Stimulated activated memory B cell treated with anti-CD40 and anti-IgM and Interleukin-4, amounts not matched to agents 10 μg/mL and 1 μg/mL and 100 μg/mL, for 72 hours (primary cell): ENCODE measurements around the gene CTSC.

ENCODE experiments used
- ATAC-seq: fragments of 150-1000 bp; cut with Tn5 transposase; 2 replicates; pipeline ENCODE4 v1.10.0; 2021
- H3K27ac Mint-ChIP-seq: one replicate; pipeline ENCODE4 v1.8.0; 2022; ENCODE audit warnings: mild to moderate bottlenecking, mixed read lengths
- H3K27me3 Mint-ChIP-seq: one replicate; pipeline ENCODE4 v1.8.0; 2022; ENCODE audit warnings: mixed read lengths
- H3K36me3 Mint-ChIP-seq: one replicate; pipeline ENCODE4 v1.8.0; 2022; ENCODE audit warnings: mixed read lengths
- H3K4me1 Mint-ChIP-seq: one replicate; pipeline ENCODE4 v1.8.0; 2022; ENCODE audit warnings: mixed read lengths
- H3K4me3 Mint-ChIP-seq: one replicate; pipeline ENCODE4 v1.8.0; 2022; ENCODE audit warnings: mild to moderate bottlenecking, moderate library complexity, mixed read lengths
- H3K9me3 Mint-ChIP-seq: one replicate; pipeline ENCODE4 v1.8.0; 2022; ENCODE audit warnings: mixed read lengths

CTSC gene

DNA sequence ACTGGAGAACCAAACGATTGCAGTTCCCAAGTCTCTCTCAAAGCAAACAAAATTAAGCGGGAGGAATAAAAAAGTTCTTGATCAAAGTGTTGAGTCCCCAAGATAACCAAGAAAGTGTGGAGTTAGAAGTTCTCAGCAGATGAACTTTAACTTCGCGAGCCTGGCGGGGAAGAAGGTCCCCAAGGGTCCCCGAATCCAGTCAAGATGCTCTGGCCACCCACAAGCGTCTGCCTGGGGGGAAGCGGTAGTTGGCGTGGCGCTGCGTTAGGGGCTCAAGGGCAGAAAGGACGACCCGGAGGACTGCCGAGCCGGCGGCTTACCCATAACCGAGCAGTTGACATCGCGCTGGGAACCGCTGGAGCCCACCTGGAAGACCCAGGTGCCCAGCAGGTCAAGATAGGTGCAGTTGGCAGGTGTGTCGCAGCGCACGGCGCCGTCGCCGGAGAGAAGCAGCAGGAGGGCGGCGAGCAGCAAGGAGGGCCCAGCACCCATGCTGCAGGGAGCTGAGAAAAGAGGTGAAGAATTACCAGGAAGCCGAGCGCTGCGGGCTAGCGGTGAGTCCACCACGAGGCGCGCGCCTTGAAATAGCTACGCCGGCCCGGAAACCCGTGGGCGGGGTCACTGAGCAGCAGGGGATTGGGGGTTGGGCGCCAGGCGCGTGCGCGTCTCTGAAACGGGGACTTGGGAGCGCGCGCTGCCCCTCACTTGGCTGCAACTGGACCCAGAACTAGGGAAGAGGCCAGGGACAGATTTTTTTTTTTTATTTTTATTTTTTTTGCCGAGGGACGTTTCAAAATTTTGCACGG, at the start of gene CTSC:
Gene CTSC (minus strand): TSS at position 556 of the 806 bp plus-strand sequence. CDS start 64 bp downstream, at position 492.
- Mint-ChIP-seq H3K36me3 (peaks cover 10% of the 10 kb centered on the region), H3K9me3 (no peaks in the 10 kb centered on the region), H3K4me3 (peak within 1 kb of the TSS; percentile 99), H3K4me1 (peaks cover 42% of the 10 kb centered on the region), H3K27me3 (no peaks in the 10 kb centered on the region), H3K27ac (peak within 1 kb of the TSS; percentile 94)
- ATAC-seq = peak; percentile 96

DNA sequence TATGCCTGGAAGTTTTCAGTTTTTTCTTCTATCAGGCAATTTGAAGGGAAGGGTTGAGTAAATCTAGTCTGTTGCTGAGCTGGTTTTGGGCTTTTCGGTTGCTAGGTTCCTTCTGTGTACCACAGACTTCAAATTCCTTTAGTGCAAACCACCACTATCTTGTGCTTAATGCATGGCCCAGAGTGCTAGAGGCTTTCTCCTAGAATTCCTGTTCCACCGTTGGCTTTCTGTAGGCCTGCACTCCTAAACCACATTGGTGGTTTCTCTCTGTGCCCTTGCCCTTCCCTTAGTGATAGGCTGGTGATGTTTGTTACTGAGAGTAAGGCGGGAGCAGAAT, 47.1 kb upstream of the CTSC start:
- no peaks in the 10 kb centered on the region for H3K9me3 Mint-ChIP-seq
- no peaks in the 10 kb centered on the region for H3K27me3 Mint-ChIP-seq
- H3K4me3 Mint-ChIP-seq = no peak overlapping the region
- ATAC-seq = peak; percentile 20
- H3K4me1 Mint-ChIP-seq = no peaks in the 10 kb centered on the region
- H3K36me3 Mint-ChIP-seq = peaks cover 6% of the 10 kb centered on the region
- H3K27ac Mint-ChIP-seq = no peak overlapping the region

DNA sequence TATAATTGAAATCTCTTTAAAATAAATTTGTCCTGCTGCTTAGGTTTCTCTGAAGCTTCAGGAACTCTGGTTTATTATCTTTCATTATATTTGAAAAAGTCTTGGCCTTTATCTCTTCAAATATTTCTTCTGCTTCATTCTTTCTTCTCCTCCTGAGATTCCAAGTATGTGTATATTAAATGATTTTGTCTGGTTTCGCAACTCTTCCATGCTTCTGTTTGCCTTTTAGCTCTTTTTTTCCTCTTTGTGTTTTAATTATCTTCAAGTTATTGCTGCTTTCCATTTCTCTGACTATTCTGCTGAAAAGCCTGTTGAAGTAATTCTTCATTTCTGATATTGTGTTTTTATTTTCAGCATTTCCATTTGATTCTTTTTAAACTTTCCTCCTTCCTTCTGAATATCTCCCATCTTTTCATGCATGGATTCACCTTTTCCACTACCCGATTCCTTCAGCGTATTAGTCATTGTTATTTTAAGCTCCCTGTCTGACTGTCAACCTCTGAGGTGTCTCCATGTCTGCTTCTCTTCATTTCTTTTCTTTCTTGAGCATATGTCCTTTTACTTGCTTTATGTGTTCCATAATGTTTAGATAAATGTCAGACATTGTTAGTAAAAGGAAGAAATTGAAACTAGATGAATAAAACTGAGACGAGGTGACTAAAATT, 46.6 kb upstream of the CTSC start:
- no peak overlapping the region for H3K4me3 Mint-ChIP-seq
- H3K9me3 Mint-ChIP-seq = no peaks in the 10 kb centered on the region
- H3K27me3 Mint-ChIP-seq = no peaks in the 10 kb centered on the region
- peaks cover 6% of the 10 kb centered on the region for H3K36me3 Mint-ChIP-seq
- no peak for ATAC-seq
- no peaks in the 10 kb centered on the region for H3K4me1 Mint-ChIP-seq
- no peak overlapping the region for H3K27ac Mint-ChIP-seq

DNA sequence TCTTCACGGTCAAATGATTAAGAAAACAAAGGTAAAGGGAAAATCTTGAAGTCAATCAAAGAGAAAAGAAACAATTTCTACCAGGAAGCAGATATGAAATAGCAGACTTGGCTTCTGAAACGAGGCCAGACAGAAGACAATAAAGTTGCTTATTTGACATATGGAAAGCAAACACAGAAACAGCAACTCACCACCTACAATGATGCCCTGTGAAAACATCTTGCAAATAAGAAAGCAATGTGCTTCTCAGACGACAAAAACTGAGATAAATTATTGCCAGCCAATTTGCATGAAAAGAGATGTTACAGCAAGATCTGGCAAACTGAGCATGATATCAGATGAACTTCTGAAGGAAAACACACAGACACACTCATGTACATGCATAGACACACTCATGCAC, 45.9 kb upstream of the CTSC start:
- Mint-ChIP-seq H3K4me3 (no peak overlapping the region), H3K9me3 (no peaks in the 10 kb centered on the region), H3K36me3 (peaks cover 6% of the 10 kb centered on the region), H3K27ac (no peak overlapping the region), H3K27me3 (no peaks in the 10 kb centered on the region), H3K4me1 (no peaks in the 10 kb centered on the region)
- no peak for ATAC-seq

DNA sequence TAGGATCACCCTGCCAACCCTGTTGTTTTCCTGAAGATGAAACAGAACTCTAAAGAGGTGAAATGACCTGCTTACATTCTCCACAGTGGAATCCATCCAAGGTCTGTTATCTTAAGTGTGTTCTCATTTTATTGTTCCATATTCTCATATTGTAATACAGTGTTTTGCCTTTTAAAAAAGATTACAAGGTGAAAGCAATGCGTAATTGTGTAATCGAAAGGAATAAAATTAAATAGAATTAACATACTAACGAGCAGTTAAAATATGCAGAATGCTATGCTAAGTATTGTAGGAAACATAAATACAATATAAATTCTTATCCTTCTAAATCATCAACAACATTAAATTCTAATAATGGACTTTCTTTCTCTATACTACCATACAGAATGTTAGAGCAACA, 41.6 kb upstream of the CTSC start:
- H3K4me3 Mint-ChIP-seq = no peak overlapping the region
- no peaks in the 10 kb centered on the region for H3K9me3 Mint-ChIP-seq
- no peak for ATAC-seq
- peaks cover 15% of the 10 kb centered on the region for H3K36me3 Mint-ChIP-seq
- H3K27me3 Mint-ChIP-seq = no peaks in the 10 kb centered on the region
- H3K27ac Mint-ChIP-seq = no peak overlapping the region
- H3K4me1 Mint-ChIP-seq = no peaks in the 10 kb centered on the region

DNA sequence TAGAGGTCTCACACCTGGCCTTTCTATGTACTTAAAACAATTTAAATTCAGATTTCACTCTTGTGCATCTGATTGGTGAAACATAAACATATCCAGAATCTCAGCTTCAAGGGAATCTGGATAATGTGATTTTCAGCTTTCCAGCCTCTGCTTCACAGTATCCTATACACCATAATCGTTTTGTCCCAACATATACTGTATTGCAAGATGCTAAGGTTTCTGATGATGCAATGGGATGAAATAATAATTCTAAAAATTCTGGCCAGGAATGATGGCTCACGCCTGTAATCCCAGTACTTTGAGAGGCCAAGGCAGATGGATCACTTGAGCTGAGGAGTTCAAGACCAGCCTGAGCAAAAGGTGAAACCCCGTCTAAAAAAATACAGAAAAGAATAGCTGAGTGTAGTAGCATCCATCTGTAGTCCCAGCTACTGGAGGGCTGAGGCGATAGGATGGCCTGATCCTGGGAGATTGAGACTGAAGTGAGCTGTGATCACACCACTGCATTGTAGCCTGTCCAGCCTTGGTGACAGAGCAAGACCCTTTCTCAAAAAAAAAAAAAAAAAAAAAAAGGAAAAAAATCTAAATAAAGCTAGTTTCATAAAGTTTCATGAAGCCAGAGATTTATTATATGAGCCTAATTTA, 41.0 kb upstream of the CTSC start:
- H3K27ac Mint-ChIP-seq = no peak overlapping the region
- no peaks in the 10 kb centered on the region for H3K4me1 Mint-ChIP-seq
- ATAC-seq = no peak
- H3K27me3 Mint-ChIP-seq = no peaks in the 10 kb centered on the region
- H3K4me3 Mint-ChIP-seq = no peak overlapping the region
- H3K9me3 Mint-ChIP-seq = no peaks in the 10 kb centered on the region
- peaks cover 15% of the 10 kb centered on the region for H3K36me3 Mint-ChIP-seq

DNA sequence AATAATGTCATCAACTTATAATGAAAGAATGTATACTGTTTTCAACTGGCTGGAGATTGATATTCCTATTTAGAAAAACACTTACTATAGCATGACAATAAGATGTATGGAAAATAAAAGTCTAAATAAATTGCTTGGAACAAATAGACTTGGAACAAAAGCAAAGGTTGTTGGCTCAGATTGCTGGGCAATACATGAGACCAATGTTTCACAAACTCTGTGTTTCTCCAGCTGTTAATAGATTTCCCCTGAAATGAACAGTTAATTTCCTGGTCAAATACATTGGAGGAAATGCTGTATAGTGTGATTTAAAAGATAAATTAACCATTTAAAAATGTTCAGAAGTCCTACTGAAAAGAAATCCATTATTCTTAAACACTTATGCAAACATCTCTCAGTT, 40.1 kb upstream of the CTSC start:
- Mint-ChIP-seq H3K4me1 (no peaks in the 10 kb centered on the region), H3K9me3 (no peaks in the 10 kb centered on the region)
- ATAC-seq = no peak

DNA sequence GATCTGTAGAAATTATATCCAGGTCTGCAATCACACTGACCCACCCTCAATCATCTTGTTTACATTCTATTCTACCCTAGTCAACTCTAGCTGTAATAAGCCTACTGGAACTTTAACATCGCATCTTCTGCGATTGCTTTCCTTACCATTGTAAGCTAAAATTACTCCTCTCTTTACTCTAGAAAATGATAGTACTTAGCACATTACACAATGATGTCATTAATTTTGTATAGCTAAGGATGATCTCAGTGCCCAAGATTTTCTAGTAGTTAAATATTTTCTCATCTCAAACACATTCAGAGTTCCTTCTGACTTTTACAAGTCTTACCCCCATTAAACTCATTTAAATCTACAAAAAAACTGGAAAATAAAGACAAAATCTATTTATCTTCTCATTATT, 39.6 kb upstream of the CTSC start:
- ATAC-seq = no peak
- Mint-ChIP-seq H3K27me3 (no peaks in the 10 kb centered on the region), H3K4me1 (no peaks in the 10 kb centered on the region), H3K4me3 (no peak overlapping the region), H3K9me3 (no peaks in the 10 kb centered on the region), H3K27ac (no peak overlapping the region), H3K36me3 (peaks cover 15% of the 10 kb centered on the region)

More for the DNA sequence above, 40.1 kb upstream of the CTSC start:
- Mint-ChIP-seq H3K27ac (no peak overlapping the region), H3K27me3 (no peaks in the 10 kb centered on the region), H3K4me3 (no peak overlapping the region), H3K36me3 (peaks cover 15% of the 10 kb centered on the region)

DNA sequence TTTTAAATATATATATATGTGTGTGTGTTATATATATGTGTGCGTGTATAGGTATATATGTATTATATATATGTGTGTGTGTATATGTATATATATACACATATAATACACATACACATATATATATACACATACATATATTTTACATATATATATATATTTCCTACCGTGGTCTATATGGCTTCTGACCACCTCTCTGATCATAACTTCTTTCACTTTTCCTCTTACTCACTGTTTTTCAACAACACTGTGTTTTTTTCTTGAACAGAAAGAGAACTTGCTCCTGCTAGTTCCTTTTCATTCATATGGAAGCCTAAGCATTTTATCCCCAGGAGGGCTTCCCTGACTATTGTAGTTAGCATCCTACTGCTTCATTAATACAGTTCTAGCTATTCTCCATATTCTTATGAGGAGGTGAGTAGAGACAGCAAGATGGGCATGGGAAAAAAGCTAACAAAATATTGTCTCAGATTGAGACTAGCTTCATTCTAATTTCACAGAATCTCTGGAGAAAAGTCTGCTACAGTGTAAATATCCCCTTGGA, 38.5 kb upstream of the CTSC start:
- no peaks in the 10 kb centered on the region for H3K9me3 Mint-ChIP-seq
- no peak for ATAC-seq
- H3K4me1 Mint-ChIP-seq = no peaks in the 10 kb centered on the region
- H3K36me3 Mint-ChIP-seq = peaks cover 15% of the 10 kb centered on the region
- H3K27me3 Mint-ChIP-seq = no peaks in the 10 kb centered on the region
- no peak overlapping the region for H3K4me3 Mint-ChIP-seq
- no peak overlapping the region for H3K27ac Mint-ChIP-seq

DNA sequence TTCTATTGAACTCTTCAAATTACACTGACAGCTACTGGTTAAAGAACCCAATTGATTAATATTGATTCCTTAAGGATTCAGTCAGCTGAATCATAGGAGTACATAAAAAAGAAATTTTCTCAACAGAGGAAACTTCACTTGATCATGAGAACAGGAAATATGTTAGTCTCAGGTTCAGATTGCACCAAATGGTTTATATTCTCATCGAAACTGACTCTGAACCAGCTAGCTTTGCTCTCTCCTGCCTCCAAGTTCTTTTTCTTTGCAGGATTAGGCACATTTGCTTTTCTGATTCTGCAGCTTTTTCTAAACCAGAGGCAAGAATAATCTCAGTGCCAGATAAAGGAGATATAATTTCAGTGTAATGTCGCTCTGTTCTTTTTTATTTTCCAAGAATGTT, 33.2 kb upstream of the CTSC start:
- Mint-ChIP-seq H3K4me3 (no peak overlapping the region), H3K27me3 (no peaks in the 10 kb centered on the region), H3K27ac (no peak overlapping the region), H3K4me1 (no peaks in the 10 kb centered on the region), H3K36me3 (peaks cover 10% of the 10 kb centered on the region), H3K9me3 (no peaks in the 10 kb centered on the region)
- ATAC-seq = no peak

DNA sequence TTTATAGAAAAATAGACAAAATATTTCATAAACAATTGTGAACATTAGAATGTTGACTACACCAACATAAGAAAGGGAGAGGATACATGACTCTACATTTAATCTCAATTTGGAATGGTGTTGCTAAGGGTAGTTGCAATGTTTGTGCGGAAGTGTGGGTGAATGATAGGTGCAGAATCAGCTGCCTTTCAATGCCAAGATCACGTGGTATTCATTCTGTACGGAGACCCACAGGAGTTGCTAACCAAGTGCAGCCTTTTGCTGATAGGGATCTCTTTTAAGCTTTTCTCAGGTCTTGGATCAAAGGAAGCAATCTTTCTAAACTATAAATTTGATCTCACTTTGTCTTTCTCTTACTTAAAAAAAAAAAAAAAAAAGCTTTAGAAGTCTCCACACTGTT, 29.8 kb upstream of the CTSC start:
- no peak overlapping the region for H3K27ac Mint-ChIP-seq
- H3K4me3 Mint-ChIP-seq = no peak overlapping the region
- no peaks in the 10 kb centered on the region for H3K27me3 Mint-ChIP-seq
- no peaks in the 10 kb centered on the region for H3K36me3 Mint-ChIP-seq
- H3K4me1 Mint-ChIP-seq = no peaks in the 10 kb centered on the region
- H3K9me3 Mint-ChIP-seq = no peaks in the 10 kb centered on the region
- no peak for ATAC-seq

DNA sequence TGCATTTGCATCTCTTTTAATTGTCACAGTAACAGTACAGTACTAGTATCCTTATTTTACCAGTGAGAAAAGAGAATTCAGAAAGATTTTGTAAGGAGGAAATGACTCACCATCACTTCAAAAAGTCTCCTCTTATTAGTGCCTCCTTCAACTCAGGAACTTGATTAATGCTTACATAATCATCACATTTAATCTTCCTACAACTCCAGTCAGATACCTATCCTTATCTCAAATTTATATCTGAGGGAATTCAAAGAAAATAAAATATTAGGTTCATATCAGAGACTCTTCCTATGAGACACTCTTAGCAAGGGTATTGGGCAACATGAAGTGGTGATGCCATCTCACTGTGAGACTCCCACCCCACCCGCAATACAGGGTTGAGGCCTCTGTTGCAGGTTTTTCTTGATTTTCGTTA, 26.1 kb upstream of the CTSC start:
- no peaks in the 10 kb centered on the region for H3K27me3 Mint-ChIP-seq

DNA sequence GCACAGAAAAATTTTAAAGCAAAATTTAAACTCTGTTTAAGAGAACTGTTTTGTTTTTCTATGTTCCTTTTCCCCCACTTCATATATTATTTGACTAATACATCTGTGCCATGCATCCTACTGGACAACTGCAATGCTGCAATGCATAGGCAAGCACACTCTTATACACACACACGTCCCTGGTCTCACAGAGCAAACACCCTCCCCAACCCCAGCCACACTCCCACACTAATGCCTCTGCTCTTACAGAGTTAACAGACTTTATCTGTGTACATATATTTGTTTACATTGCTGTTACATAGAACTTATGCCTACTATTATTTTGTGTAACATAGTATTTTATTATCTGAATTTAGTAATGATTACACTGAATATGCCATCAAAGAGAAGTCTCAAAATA, 25.5 kb upstream of the CTSC start:
- H3K4me3 Mint-ChIP-seq = no peak overlapping the region
- ATAC-seq = no peak
- no peaks in the 10 kb centered on the region for H3K9me3 Mint-ChIP-seq
- H3K4me1 Mint-ChIP-seq = peaks cover 16% of the 10 kb centered on the region
- no peaks in the 10 kb centered on the region for H3K36me3 Mint-ChIP-seq
- no peak overlapping the region for H3K27ac Mint-ChIP-seq
- no peaks in the 10 kb centered on the region for H3K27me3 Mint-ChIP-seq

More for the DNA sequence above, 26.1 kb upstream of the CTSC start:
- Mint-ChIP-seq H3K27ac (no peak overlapping the region), H3K4me1 (peaks cover 15% of the 10 kb centered on the region), H3K9me3 (no peaks in the 10 kb centered on the region), H3K4me3 (no peak overlapping the region), H3K36me3 (no peaks in the 10 kb centered on the region)
- ATAC-seq = no peak

DNA sequence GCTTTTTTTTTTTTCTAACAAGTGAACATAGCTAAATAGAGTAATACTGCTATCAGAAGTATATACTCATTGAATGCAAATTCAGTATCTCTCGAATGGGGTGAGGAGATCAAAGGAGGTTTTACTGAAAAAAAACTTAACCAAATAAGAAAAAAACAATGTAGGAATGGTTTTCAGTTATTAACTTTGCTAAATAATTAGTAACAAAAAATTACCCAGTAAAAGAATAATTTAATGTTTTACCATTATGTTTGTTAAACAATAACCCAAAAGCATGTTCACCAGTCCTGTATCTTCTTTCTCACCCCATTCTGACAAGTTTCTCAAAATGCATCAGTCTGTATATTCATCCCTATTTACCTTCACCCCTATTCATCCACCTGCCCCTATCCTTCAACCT, 22.6 kb upstream of the CTSC start:
- H3K36me3 Mint-ChIP-seq = no peaks in the 10 kb centered on the region
- no peak overlapping the region for H3K27ac Mint-ChIP-seq
- H3K9me3 Mint-ChIP-seq = no peaks in the 10 kb centered on the region
- ATAC-seq = no peak
- peaks cover 29% of the 10 kb centered on the region for H3K4me1 Mint-ChIP-seq
- H3K4me3 Mint-ChIP-seq = no peak overlapping the region
- no peaks in the 10 kb centered on the region for H3K27me3 Mint-ChIP-seq

DNA sequence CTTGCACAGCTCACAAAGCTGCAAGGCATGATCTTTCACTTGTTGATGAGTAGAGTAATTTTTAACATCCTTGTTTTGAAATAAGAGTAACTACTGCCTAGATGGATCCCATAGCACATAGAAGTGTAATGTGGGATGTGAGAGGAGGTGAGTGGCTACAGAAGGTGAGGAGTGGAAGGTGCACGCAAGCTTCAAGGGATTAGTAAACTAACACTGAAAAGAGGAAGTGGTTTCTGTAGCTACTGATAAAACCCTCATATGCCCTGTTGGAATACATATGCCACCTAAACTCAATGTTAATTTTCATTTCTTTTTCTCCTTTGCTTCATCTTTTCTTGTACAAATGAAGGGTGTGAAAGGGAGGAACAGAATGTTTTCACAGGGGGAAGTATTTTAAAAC, 22.0 kb upstream of the CTSC start:
- ATAC-seq = peak; percentile 84
- no peaks in the 10 kb centered on the region for H3K27me3 Mint-ChIP-seq
- no peak overlapping the region for H3K27ac Mint-ChIP-seq
- no peaks in the 10 kb centered on the region for H3K9me3 Mint-ChIP-seq
- H3K4me3 Mint-ChIP-seq = no peak overlapping the region
- H3K4me1 Mint-ChIP-seq = peaks cover 35% of the 10 kb centered on the region
- H3K36me3 Mint-ChIP-seq = no peaks in the 10 kb centered on the region
